HuH-7.5 (cell line): Measurements from ENCODE around the gene PRDM15.
"Not testable (repeated sequence)": the region's sequence is repeated elsewhere in the genome, so short reads cannot be mapped to it uniquely, and the experiment has no call there.

Experiments used
- DNase-seq: peaks from one replicate; pipeline ENCODE4 v3.0.0; 2011; ENCODE audit warnings: low spot score

PRDM15 gene

GRCh38 chr21:41804381-41804780, 74.8 kb downstream of the PRDM15 start:
- no peak for DNase-seq

GRCh38 chr21:41803316-41803715, 75.8 kb downstream of the PRDM15 start:
- no peak for DNase-seq

- DNase-seq: no peak
Observed at GRCh38 chr21:41802684-41803083, 76.5 kb downstream of the PRDM15 start.

- DNase-seq: no peak
Observed at GRCh38 chr21:41802198-41802584, 77.0 kb downstream of the PRDM15 start.

- DNase-seq: no peak
Observed at GRCh38 chr21:41801321-41802197, 77.6 kb downstream of the PRDM15 start.

GRCh38 chr21:41800425-41801320, 78.5 kb downstream of the PRDM15 start:
- no peak for DNase-seq

GRCh38 chr21:41799763-41800162, 79.4 kb downstream of the PRDM15 start:
- DNase-seq: no peak

GRCh38 chr21:41798326-41798725, 80.8 kb downstream of the PRDM15 start:
- DNase-seq: no peak

GRCh38 chr21:41796476-41797080, 82.6 kb downstream of the PRDM15 start:
- DNase-seq: no peak

GRCh38 chr21:41795726-41796125, 83.4 kb downstream of the PRDM15 start:
- no peak for DNase-seq

GRCh38 chr21:41794600-41794999, 84.5 kb downstream of the PRDM15 start:
- no peak for DNase-seq

GRCh38 chr21:41792711-41793110, 86.4 kb downstream of the PRDM15 start:
- no peak for DNase-seq

- no peak for DNase-seq
Observed at GRCh38 chr21:41786509-41786987, 92.6 kb downstream of the PRDM15 start.

- DNase-seq: not testable (repeated sequence)
Observed at GRCh38 chr21:41785262-41785661, 93.9 kb downstream of the PRDM15 start.

- DNase-seq: no peak
Observed at GRCh38 chr21:41784456-41785102, 94.6 kb downstream of the PRDM15 start.

GRCh38 chr21:41783476-41784180, 95.5 kb downstream of the PRDM15 start:
- no peak for DNase-seq

- no peak for DNase-seq
Observed at GRCh38 chr21:41781050-41781410, 98.1 kb downstream of the PRDM15 start.

GRCh38 chr21:41780337-41781049, 98.7 kb downstream of the PRDM15 start:
- DNase-seq: no peak

GRCh38 chr21:41779659-41780058, 99.5 kb downstream of the PRDM15 start:
- no peak for DNase-seq

- no peak for DNase-seq
Observed at GRCh38 chr21:41778930-41779600, 100.1 kb downstream of the PRDM15 start.
